OCI-LY1 (cell line): ENCODE measurements around the gene HMGXB3.

ENCODE experiments used
- EZH2 ChIP-seq: fragments of 200-600 bp; sonication (generic), shearing (Covaris generic); IDR thresholded peaks from 2 replicates; pipeline ENCODE4 v1.8.0; 2017; ENCODE audit warnings: borderline replicate concordance, mixed run types, mild to moderate bottlenecking, antibody characterized with exemption, low read length, moderate library complexity, mixed read lengths
- TF ChIP-seq, protein P1 (sequence below): fragments of 200-600 bp; sonication (generic), shearing (Covaris generic); IDR thresholded peaks from 2 replicates; pipeline ENCODE4 v1.5.1; 2017; ENCODE audit warnings: mild to moderate bottlenecking, antibody characterized with exemption, low read length, moderate library complexity, mixed read lengths

DNA sequence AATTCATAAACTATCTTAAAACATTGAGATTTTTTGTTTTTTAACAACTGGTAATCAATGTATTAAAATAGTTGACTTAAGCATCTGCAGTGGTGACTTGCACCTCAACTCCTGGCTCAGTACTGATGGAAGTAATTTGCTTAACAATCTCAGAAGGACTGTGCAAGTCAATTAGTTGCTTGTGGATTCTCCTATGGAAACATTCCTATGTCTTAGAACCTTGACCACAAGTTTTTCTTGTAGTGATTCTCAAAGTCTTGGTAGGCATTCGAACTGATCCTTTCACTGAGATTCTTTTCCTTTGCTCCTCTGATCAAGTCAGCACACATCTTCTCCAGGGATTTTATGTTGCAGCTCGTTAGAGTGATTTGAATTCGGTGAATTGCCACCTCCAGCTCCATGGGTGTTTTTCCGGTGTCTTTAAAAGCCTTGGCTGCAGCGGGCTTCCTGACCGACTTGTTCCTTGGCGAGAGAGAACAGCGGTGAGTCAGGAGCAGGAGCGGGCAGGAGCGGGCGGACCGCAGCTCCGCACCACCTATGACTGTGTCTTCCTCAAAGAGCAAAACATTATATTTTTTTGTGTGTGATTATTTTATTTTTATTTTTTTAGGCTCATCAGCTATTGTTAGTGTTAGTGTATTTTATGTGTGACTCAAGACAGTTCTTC lies 21.1 kb downstream of the HMGXB3 start:
- TF ChIP-seq, protein P1, sequence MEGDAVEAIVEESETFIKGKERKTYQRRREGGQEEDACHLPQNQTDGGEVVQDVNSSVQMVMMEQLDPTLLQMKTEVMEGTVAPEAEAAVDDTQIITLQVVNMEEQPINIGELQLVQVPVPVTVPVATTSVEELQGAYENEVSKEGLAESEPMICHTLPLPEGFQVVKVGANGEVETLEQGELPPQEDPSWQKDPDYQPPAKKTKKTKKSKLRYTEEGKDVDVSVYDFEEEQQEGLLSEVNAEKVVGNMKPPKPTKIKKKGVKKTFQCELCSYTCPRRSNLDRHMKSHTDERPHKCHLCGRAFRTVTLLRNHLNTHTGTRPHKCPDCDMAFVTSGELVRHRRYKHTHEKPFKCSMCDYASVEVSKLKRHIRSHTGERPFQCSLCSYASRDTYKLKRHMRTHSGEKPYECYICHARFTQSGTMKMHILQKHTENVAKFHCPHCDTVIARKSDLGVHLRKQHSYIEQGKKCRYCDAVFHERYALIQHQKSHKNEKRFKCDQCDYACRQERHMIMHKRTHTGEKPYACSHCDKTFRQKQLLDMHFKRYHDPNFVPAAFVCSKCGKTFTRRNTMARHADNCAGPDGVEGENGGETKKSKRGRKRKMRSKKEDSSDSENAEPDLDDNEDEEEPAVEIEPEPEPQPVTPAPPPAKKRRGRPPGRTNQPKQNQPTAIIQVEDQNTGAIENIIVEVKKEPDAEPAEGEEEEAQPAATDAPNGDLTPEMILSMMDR: no peak
- no peak for TF ChIP-seq EZH2
